ENCODE measurements around the gene ZNF274. TPM values are rescaled to one million over a fixed set of nuclear protein-coding genes. Genes with fewer than 3 reads are reported as not detected.

Gene ZNF274
- total and polyA plus RNA-seq, 9 of the 15 experiments (the other 6 are each of a cell fraction or from before 2014, with no cell fraction given), result 5.2 to 37.0 (median 28.1) TPM

- ChIA-PET CTCF (ENCODE audit: low intra/inter-chr PET ratio) (interaction anchor here (0.7 kb wide), 1 partner anchor 302 kb away, joined by 3 read pairs; no protein-coding TSS in a partner anchor), POLR2A (no interaction called here)
- no peak for DNase-seq (ENCODE audit: extremely low read depth in 1 of 4, low spot score in 3 of 4)
- Histone ChIP-seq H3K79me2 (ENCODE audit: control insufficient read depth, insufficient read depth, low read length) (no peaks in the 10 kb centered on the region), H3K9me1 (ENCODE audit: control insufficient read depth, insufficient read depth, low read length) (no peaks in the 10 kb centered on the region), H3K27me3 (ENCODE audit: control insufficient read depth in 2 of 2, insufficient read depth in 2 of 2, low read length in 2 of 2) (no peaks in the 10 kb centered on the region), H4K20me1 (replicated peaks; ENCODE audit: control insufficient read depth, insufficient read depth, low read length) (no peaks in the 10 kb centered on the region), H3K9me3 (replicated peaks; ENCODE audit: control insufficient read depth, insufficient read depth, low read depth, low read length) (peaks cover 13% of the 10 kb centered on the region), H3K9ac (ENCODE audit: insufficient read depth in 1 of 2, low read depth in 2 of 2, low read length in 2 of 2) (no peak overlapping the region), H3K4me1 (replicated peaks in 1 of 2; ENCODE audit: control insufficient read depth in 2 of 2, insufficient read depth in 2 of 2, low read length in 2 of 2) (peaks cover 0 to 11% of the 10 kb centered on the region in 2 experiments; a peak in 1 of 5 replicates), H3K27ac (ENCODE audit: extremely low read depth, low read depth, low read length) (no peak overlapping the region), H3K4me3 (no peak overlapping the region), H2AFZ (ENCODE audit: low read depth, low read length) (no peak overlapping the region), H3K4me2 (ENCODE audit: insufficient read depth, low read length) (no peak overlapping the region), H3K36me3 (ENCODE audit: control insufficient read depth, insufficient read depth, low read length) (peaks cover 11% of the 10 kb centered on the region; the same call in 2 of the 3 replicates)
- intact Hi-C loops (cut with micrococcal nuclease), result no loop called here
- WGBS (ENCODE audit: insufficient coverage, low coverage, missing lambda C conversion rate), result 29% methylated on average over 25 of the region's 25 CpGs
- ATAC-seq, result no peak
- in situ Hi-C loops (cut with MboI), result no loop called here
- no peak for FAIRE-seq
- BruUV-seq (replicated peaks), result no TSS peak
- peak in 1 of 2 experiments; percentile 74; a peak in 1 of 4 replicates for TF ChIP-seq SRF (CRISPR knock-in tag; IDR thresholded peaks at IDR 0.05)
- TF ChIP-seq NFRKB (IDR thresholded peaks at IDR 0.05; ENCODE audit: low read depth), result no peak
- peak; percentile 51 for TF ChIP-seq RFX1 (IDR thresholded peaks at IDR 0.05)
- no peak for TF ChIP-seq MCM5 (IDR thresholded peaks at IDR 0.05; ENCODE audit: low read depth)
- TF ChIP-seq, protein P1, sequence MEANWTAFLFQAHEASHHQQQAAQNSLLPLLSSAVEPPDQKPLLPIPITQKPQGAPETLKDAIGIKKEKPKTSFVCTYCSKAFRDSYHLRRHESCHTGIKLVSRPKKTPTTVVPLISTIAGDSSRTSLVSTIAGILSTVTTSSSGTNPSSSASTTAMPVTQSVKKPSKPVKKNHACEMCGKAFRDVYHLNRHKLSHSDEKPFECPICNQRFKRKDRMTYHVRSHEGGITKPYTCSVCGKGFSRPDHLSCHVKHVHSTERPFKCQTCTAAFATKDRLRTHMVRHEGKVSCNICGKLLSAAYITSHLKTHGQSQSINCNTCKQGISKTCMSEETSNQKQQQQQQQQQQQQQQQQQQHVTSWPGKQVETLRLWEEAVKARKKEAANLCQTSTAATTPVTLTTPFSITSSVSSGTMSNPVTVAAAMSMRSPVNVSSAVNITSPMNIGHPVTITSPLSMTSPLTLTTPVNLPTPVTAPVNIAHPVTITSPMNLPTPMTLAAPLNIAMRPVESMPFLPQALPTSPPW (CRISPR knock-in tag; IDR thresholded peaks at IDR 0.05), result no peak
These were observed 34.9 kb downstream of the ZNF274 start for GRCh38 chr19:58217607-58218391.
